ES-I3 (cell line): ENCODE results near the gene SLC12A4.
"Not testable (repeated sequence)": the region's sequence is repeated elsewhere in the genome, so short reads cannot be mapped to it uniquely, and the experiment has no call there.

ENCODE experiments used
- H3K36me3 ChIP-seq: 2 replicates; pipeline ENCODE4 v1.6.1; 2013; ENCODE audit warnings: mild to moderate bottlenecking, low read length, control low read depth, moderate library complexity; ENCODE audit not compliant: insufficient read depth
- H3K4me1 ChIP-seq: 2 replicates; pipeline ENCODE4 v1.6.1; 2013; ENCODE audit warnings: mild to moderate bottlenecking, control low read depth, low read length; ENCODE audit not compliant: insufficient read depth
- H3K9ac ChIP-seq: 2 replicates; pipeline ENCODE4 v1.6.1; 2013; ENCODE audit warnings: low read depth, mild to moderate bottlenecking, low read length, moderate library complexity
- H3K9me3 ChIP-seq: 2 replicates; pipeline ENCODE4 v1.6.1; 2013; ENCODE audit warnings: mild to moderate bottlenecking, low read length, moderate library complexity; ENCODE audit not compliant: control insufficient read depth, insufficient read depth

The SLC12A4 gene

GRCh38 chr16:67975321-67976105 lies 7.1 kb upstream of the SLC12A4 start:
- no peaks in the 10 kb centered on the region for H3K9me3 ChIP-seq
- H3K36me3 ChIP-seq: no peaks in the 10 kb centered on the region
- no peaks in the 10 kb centered on the region for H3K4me1 ChIP-seq
- no peak overlapping the region for H3K9ac ChIP-seq

- not testable (repeated sequence) for H3K9ac ChIP-seq, H3K4me1 ChIP-seq, H3K9me3 ChIP-seq, H3K36me3 ChIP-seq
Measured at GRCh38 chr16:67972285-67972684, 3.8 kb upstream of the SLC12A4 start.

DNA sequence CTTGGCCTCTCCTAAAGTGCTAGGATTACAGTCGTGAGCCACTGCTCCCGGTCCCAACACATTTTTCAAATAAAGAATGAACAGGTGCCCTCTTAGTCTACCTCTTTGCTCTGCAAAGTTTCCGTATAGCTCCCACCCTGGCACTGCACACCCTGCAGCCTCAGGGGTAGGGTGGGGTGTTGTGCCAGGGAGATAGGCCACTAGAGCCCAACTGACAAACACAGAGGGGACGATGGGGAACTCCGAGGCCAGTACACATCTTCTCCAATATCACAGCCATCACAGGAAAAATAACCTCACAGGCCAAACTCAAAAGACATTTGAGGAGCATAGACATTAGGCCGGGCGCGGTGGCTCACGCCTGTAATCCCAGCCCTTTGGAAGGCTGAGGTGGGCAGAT lies 2.7 kb upstream of the SLC12A4 start:
- Histone ChIP-seq H3K9ac (no peak overlapping the region), H3K9me3 (no peaks in the 10 kb centered on the region), H3K4me1 (peaks cover 10% of the 10 kb centered on the region; the same call in 1 of the 2 replicates), H3K36me3 (0 out of 2 replicates have a peak, but pooled peaks cover under 1% of the 10 kb centered on the region)

DNA sequence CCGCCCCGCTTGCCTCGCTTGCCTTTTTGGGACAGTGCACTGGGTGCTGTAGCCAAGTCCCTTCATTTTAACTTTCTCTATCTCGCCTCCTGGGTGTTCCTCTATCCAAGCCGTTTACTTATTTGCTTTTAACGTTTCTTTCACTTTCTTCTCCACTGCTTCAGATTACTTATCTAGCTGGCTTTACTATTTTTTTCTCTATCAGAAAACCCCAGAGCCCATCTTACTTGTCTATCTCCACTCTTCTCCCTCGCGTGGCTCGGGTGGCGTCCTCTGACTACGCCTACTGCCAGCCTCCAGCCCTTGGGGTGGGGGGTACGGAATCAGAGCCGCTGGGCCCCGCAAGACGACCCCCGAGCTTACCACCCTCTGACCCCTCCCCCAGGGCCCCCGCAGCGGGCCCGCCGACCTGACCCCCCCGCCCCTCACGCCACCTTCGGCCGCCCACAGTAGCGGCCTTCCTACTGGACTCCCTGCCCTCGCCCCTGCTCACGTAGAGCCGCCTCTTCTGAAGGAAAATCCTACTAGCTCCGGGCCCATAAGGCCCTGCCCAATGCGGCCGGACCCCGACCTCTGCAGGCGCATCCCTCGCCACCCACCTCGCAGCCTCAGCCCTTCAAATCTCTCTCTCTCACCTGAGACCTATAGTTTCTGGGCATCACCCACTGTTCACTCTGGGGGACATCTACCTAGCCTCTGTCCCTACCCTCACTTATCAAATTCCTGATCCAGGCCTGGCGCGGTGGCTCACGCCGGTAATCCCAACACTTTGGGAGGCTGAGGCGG lies 1.0 kb upstream of the SLC12A4 start:
- Histone ChIP-seq H3K4me1 (peaks cover 26% of the 10 kb centered on the region), H3K9me3 (no peaks in the 10 kb centered on the region), H3K36me3 (peaks cover 14% of the 10 kb centered on the region), H3K9ac (peak overlapping the region; percentile 76)

DNA sequence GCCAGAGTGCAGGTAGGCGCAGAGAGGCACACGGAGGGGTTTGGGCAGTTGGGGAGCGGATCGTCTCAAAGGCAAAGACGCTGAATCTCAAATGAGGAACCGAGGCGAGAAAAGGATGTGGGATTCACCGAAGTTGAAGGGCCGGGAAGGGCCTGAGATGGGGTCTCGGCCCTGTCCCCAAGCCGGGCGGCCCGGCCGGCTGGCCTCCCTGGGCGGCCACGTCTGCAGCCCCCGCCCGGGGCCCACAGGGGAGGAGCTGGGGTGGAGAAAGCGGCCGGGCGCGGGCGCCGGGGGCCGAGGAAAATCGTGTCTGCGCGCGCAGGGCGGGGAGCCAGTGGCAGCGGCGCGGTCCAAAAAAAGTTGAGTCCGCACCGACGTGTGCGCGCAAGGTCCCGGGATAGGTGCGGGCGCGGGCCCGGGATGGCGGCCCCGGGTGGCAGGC lies 458 bp downstream of the SLC12A4 start:
- peaks cover 31% of the 10 kb centered on the region for H3K4me1 ChIP-seq
- no peaks in the 10 kb centered on the region for H3K9me3 ChIP-seq
- H3K36me3 ChIP-seq: peaks cover 15% of the 10 kb centered on the region
- H3K9ac ChIP-seq: peak overlapping the region; percentile 76

DNA sequence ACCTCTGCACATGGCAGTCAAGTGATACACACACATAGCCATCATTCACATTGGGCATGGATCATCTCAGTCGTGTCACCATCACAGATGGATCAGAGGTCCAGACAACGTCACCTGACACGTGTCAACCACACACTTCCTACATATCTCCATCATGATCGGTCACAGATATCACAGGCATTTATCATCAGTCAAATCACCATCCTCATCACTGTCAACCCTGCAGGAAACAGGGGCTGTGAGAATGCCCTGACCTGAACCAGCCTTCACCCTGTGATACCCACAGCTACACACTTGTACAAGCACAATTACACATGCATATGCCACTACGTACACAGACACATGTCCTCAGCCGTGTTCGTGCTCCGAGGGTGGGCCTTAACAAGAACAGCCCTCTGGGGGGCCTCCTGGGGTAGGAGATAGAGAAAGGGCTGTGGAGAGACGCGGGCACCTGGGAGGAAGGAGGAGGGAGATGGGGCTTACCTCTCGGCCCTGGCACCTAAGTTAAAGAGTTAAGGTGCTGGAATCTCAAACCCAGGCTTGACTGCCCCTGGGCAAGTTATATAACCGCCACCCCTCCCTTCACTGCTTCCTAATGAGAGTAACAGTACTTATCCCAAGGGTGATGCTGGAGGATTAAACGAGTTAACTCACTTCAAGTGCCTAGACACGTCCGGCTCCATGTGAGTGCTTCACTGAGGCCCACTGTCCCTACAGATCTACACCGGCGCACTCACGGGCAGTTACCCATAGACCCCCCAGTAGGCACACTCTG lies 1.1 kb downstream of the SLC12A4 start:
- Histone ChIP-seq H3K36me3 (peaks cover 21% of the 10 kb centered on the region), H3K9me3 (no peaks in the 10 kb centered on the region), H3K4me1 (peaks cover 31% of the 10 kb centered on the region), H3K9ac (peak overlapping the region; percentile 76)

- Histone ChIP-seq H3K36me3 (peaks cover 24% of the 10 kb centered on the region), H3K9me3 (no peaks in the 10 kb centered on the region), H3K9ac (peak overlapping the region; percentile 76; the same call in 1 of the 2 replicates)
Measured at GRCh38 chr16:67966549-67967182, 1.8 kb downstream of the SLC12A4 start.

DNA sequence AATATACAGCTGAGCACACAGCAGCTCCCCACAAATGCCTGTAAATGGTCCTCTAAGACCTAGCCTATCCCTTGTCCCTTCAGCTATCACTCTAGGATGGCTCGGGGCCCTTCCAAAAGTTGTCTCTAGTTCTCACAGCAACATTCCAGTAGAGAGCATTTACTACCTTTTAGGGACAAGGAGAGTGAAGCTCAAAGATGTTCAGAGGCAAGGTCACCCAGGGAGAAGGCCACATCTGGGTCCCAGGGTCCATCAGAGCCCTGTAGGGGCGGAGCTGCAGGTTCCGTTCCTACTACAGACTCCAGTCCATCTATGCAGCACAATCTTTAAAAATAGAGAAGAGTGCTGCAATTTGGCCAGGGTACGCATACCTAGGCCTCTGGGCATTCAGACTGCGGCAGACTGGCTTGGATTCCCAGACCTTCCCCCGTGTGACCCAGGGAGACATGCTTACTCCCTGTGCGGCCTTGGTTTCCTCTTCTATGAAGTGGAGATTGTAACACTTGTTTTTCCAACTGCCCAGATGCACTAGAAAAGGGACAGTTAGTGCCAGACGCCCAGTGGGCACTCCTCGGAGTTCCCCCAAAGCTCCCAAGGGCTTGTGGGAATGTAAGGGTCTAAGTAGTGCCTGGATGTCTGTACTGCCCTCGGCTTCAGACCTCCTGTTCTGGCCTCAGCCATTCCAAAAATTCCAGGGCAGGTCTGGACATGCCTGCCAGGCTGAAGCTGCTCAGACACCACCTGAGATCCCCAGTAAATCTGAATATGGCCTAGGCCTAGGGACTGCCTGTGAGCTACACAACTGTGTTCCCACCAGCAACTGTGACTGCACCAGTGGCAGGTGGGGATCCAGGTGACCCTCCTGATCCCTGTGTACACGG lies 2.5 kb downstream of the SLC12A4 start:
- Histone ChIP-seq H3K36me3 (peaks cover 29% of the 10 kb centered on the region), H3K9ac (peak overlapping the region; percentile 76; the same call in 1 of the 2 replicates), H3K4me1 (peaks cover 31% of the 10 kb centered on the region), H3K9me3 (no peaks in the 10 kb centered on the region)

More at GRCh38 chr16:67966549-67967182, 1.8 kb downstream of the SLC12A4 start:
- H3K4me1 ChIP-seq: peaks cover 31% of the 10 kb centered on the region

DNA sequence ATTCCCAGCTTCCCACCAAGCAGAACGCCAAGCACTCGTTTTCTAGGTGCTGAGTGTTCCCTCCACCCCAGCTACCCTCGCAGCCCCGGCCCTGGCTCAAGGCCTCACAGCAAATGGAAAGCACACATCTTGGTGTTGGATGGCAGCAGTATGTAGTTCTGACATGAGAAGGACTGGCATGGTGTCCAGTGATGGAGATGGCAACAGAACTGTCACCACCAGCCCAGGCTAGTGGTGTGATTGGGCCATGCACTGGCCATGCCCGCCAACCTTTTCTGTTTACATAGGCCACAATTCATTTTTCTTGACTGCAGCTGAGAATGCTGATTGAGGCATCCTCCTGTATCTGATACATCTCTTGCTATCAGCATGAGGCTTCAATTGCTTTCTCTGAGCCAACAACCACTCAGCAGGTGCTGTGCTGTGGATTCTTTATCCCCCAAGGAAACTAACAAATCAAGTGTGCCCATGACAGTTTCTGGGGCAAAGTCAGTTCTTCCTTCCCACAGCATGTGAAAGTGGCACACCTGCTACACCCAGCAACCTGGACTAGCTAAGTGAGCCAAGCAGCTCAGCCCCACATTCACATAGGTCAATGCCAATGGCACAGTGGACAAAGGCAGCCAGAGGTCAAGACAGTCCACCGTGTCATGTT lies 3.8 kb downstream of the SLC12A4 start:
- Histone ChIP-seq H3K9me3 (no peaks in the 10 kb centered on the region), H3K36me3 (peaks cover 33% of the 10 kb centered on the region), H3K4me1 (peaks cover 31% of the 10 kb centered on the region), H3K9ac (no peak overlapping the region; the same call in 1 of the 2 replicates)

GRCh38 chr16:67963662-67964321 lies 4.6 kb downstream of the SLC12A4 start:
- H3K9ac ChIP-seq: peak overlapping the region; percentile 39; the same call in 1 of the 2 replicates
- H3K9me3 ChIP-seq: no peaks in the 10 kb centered on the region
- H3K4me1 ChIP-seq: peaks cover 31% of the 10 kb centered on the region
- H3K36me3 ChIP-seq: peaks cover 33% of the 10 kb centered on the region

DNA sequence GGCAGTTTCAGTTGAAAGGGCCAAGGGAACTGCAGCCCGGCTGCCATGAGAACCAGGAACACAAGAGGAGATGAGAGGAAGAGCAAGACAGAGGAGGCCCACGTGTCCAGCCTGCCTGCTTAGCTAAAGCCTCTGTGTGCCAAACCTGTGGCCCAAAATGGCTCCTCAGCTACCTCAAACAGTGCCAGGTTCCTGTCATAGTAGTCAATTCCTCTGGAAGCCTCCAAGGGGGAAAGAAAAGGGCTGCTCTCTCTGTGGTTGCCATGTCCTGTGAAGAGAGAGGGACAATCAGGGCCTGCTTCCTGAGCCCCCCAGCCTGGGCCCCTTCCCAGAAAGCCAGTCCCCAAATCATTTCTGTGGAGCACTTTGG lies 5.2 kb downstream of the SLC12A4 start:
- H3K4me1 ChIP-seq: peaks cover 31% of the 10 kb centered on the region
- peak overlapping the region; percentile 39; the same call in 1 of the 2 replicates for H3K9ac ChIP-seq
- no peaks in the 10 kb centered on the region for H3K9me3 ChIP-seq
- H3K36me3 ChIP-seq: peaks cover 36% of the 10 kb centered on the region

DNA sequence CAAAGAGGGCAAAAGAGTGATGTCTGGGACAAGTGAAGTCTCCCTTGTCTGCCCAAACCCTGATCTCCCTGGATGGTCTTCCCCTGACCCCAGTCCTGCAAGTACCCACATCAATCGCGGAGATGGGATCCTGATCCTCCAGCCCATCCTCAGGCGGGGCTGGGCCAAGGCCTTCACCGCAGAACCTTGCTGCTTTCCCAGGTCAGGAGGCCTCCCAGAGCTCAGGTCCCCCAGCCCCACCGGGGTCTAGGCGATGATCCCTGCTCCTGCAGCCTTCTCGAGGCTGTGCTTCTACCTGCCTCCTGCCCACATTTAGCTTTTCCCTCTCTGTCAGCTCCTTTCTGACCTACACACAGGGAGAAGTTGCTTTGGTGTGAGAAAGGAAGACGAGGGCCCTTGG lies 6.3 kb downstream of the SLC12A4 start:
- Histone ChIP-seq H3K9me3 (no peaks in the 10 kb centered on the region), H3K9ac (no peak overlapping the region), H3K36me3 (peaks cover 40% of the 10 kb centered on the region), H3K4me1 (peaks cover 30% of the 10 kb centered on the region)
